Endothelial cell of umbilical vein (primary cell): Measurements from ENCODE around the gene FANCC. TPM values are rescaled to one million over a fixed set of nuclear protein-coding genes. Genes with fewer than 3 reads are reported as not detected.
"Not testable (repeated sequence)": the region's sequence is repeated elsewhere in the genome, so short reads cannot be mapped to it uniquely, and the experiment has no call there.

Experiments
- BruUV-seq: library from RNA; stranded (reverse); fragments of 400-500 nt; replicated peaks from 2 replicates; lab custom pipeline; 2021; lab: Mats Ljungman, UMichigan
- CTCF ChIA-PET: fragments of 300-600, 350-600 bp; sonication (Branson Sonifier 250); formaldehyde crosslinking; loops from one replicate; lab custom pipeline; 2021; ENCODE audit warnings: antibody characterized with exemption, inconsistent platforms; lab: Charles Lee
- POLR2A ChIA-PET: fragments of 300-600, 350-600 bp; sonication (Branson Sonifier 250); formaldehyde crosslinking; loops from one replicate; lab custom pipeline; 2021; ENCODE audit warnings: antibody characterized with exemption, inconsistent platforms; lab: Charles Lee
- DNase-seq: peaks from one replicate; pipeline ENCODE4 v3.0.0-alpha.2; 2011; ENCODE audit warnings: low read depth, low spot score
- FAIRE-seq: peaks from 2 replicates; lab custom pipeline; 2011; peaks lifted over from hg19 to GRCh38; lab: Jason Lieb, UNC
- H2AFZ ChIP-seq: 2 replicates; pipeline ENCODE4 v1.6.0; 2012; ENCODE audit warnings: low read depth, low read length, control low read depth, inconsistent platforms
- H3K27ac ChIP-seq: 2 replicates; pipeline ENCODE4 v1.5.1; 2011; ENCODE audit warnings: low read depth, mild to moderate bottlenecking, control low read depth, low read length, moderate library complexity; ENCODE audit not compliant: insufficient read depth
- H3K27me3 ChIP-seq, 2 experiments: 2 replicates each; pipeline versions ENCODE4 v1.6.0 to v1.6.1; 2011; ENCODE audit warnings: low read length in 2 of 2, mixed read lengths in 1 of 2; ENCODE audit not compliant: control insufficient read depth in 2 of 2, insufficient read depth in 2 of 2
- H3K36me3 ChIP-seq, 2 experiments: 2 replicates in 1 of 2; 3 replicates in 1 of 2; pipeline ENCODE4 v1.5.1; 2011; ENCODE audit warnings: low read length in 2 of 2, mild to moderate bottlenecking in 1 of 2, moderate library complexity in 1 of 2; ENCODE audit not compliant: control insufficient read depth in 2 of 2, insufficient read depth in 2 of 2; ENCODE audit errors: extremely low read depth in 1 of 2
- H3K4me1 ChIP-seq: 3 replicates; pipeline ENCODE4 v1.5.1; 2011; ENCODE audit warnings: mild to moderate bottlenecking, low read length; ENCODE audit not compliant: control insufficient read depth, insufficient read depth; ENCODE audit errors: extremely low read depth
- H3K4me2 ChIP-seq: 2 replicates; pipeline ENCODE4 v1.6.1; 2011; ENCODE audit warnings: low read length, control low read depth, mixed read lengths; ENCODE audit not compliant: insufficient read depth
- H3K4me3 ChIP-seq, 3 experiments: fragments of 200-600 bp in 1 of 3; sonication (generic), shearing (Covaris generic) in 1 of 3; replicated peaks in 1 of 3; 2 replicates each; pipeline ENCODE4 v1.5.1; 2011 to 2016; ENCODE audit warnings: control low read depth in 3 of 3, low read length in 3 of 3, mild to moderate bottlenecking in 2 of 3, inconsistent platforms in 1 of 3, low read depth in 1 of 3, moderate library complexity in 1 of 3; ENCODE audit not compliant: insufficient read depth in 1 of 3
- H3K79me2 ChIP-seq: 2 replicates; pipeline ENCODE4 v1.6.0; 2012; ENCODE audit warnings: low read length, inconsistent platforms; ENCODE audit not compliant: control insufficient read depth, insufficient read depth
- H3K9ac ChIP-seq: replicated peaks from 2 replicates; pipeline ENCODE3; 2011; ENCODE audit warnings: low read length, control low read depth; ENCODE audit not compliant: insufficient read depth; ENCODE audit errors: extremely low read depth
- H3K9me1 ChIP-seq: replicated peaks from 3 replicates; pipeline ENCODE4 v1.6.0; 2011; ENCODE audit warnings: mild to moderate bottlenecking, low read length; ENCODE audit not compliant: control insufficient read depth, insufficient read depth; ENCODE audit errors: extremely low read depth
- H3K9me3 ChIP-seq: replicated peaks from 2 replicates; pipeline ENCODE4 v1.5.1; 2012; ENCODE audit warnings: low read length, inconsistent platforms; ENCODE audit not compliant: control insufficient read depth, insufficient read depth
- H4K20me1 ChIP-seq: replicated peaks from 2 replicates; pipeline ENCODE3; 2011; ENCODE audit warnings: mild to moderate bottlenecking, low read length; ENCODE audit not compliant: control insufficient read depth, insufficient read depth; ENCODE audit errors: extremely low read depth
- CTCF ChIP-seq, 2 donors: IDR thresholded peaks; 1 replicate in 1 of 2; 2 replicates in 1 of 2; pipeline ENCODE4 v1.5.1; 2011; ENCODE audit warnings: low read length in 2 of 2, mild to moderate bottlenecking in 2 of 2, moderate library complexity in 2 of 2, control low read depth in 1 of 2, inconsistent platforms in 1 of 2, low read depth in 1 of 2; ENCODE audit not compliant: insufficient read depth in 1 of 2; ENCODE audit errors: extremely low read depth in 1 of 2
- EZH2 ChIP-seq: IDR thresholded peaks from 2 replicates; pipeline ENCODE4 v1.6.1; 2012; ENCODE audit warnings: borderline replicate concordance, low read depth, mild to moderate bottlenecking, moderate library complexity, low read length, inconsistent platforms; ENCODE audit not compliant: severe bottlenecking
- FOS ChIP-seq: IDR thresholded peaks from 2 replicates; pipeline ENCODE4 v1.6.1; 2011; ENCODE audit warnings: mild to moderate bottlenecking, low read length, moderate library complexity, borderline replicate concordance; ENCODE audit not compliant: insufficient read depth
- GATA2 ChIP-seq: IDR thresholded peaks from 2 replicates; pipeline ENCODE4 v1.7.0; 2011; ENCODE audit warnings: low read depth, mild to moderate bottlenecking, moderate library complexity, mixed read lengths, low read length; ENCODE audit not compliant: insufficient read length, insufficient read depth
- JUN ChIP-seq: IDR thresholded peaks from 2 replicates; pipeline ENCODE4 v1.6.1; 2011; ENCODE audit warnings: borderline replicate concordance, low read depth; ENCODE audit not compliant: insufficient read length, insufficient read depth
- MAX ChIP-seq: IDR thresholded peaks from 2 replicates; pipeline ENCODE4 v1.6.1; 2011; ENCODE audit not compliant: insufficient read depth, insufficient read length
- MYC ChIP-seq: IDR thresholded peaks from one replicate; pipeline ENCODE4 v1.6.1; 2011; ENCODE audit warnings: mild to moderate bottlenecking, low read depth, low read length
- POLR2A ChIP-seq: IDR thresholded peaks from 2 replicates; pipeline ENCODE4 v1.6.1; 2012; ENCODE audit warnings: low read depth, mild to moderate bottlenecking, control low read depth, low read length
- POLR2AphosphoS5 ChIP-seq: IDR thresholded peaks from 2 replicates; pipeline ENCODE4 v1.6.1; 2012; ENCODE audit warnings: low read depth, mild to moderate bottlenecking, control low read depth, low read length, moderate library complexity; ENCODE audit not compliant: insufficient read depth
- dilution Hi-C: fragments of 300-500 bp; cut with MboI; formaldehyde crosslinking; loops from one replicate; pipeline ENCODE4 v1.15.0; 2019; ENCODE audit warnings: low sequenced_read_pairs; ENCODE audit not compliant: extremely low pct_ligation_motif_present
- intact Hi-C: fragments of 100-400 bp; cut with micrococcal nuclease; formaldehyde crosslinking; loops from one replicate; pipeline ENCODE4 v1.10.0; 2022
- polyA plus RNA-seq, 4 experiments: library from polyadenylated mRNA; depleted of rRNA in 3 of 4; stranded (reverse) in 3 of 4; unstranded in 1 of 4; fragments of >200 nt; gene quantifications; 2 replicates each; pipeline versions ENCODE4 v1.2.1 to v1.2.3, GENCODE V29; 2011 to 2012; ENCODE audit warnings: missing spikeins in 1 of 4
- total RNA-seq: library from RNA; stranded (reverse); gene quantifications from 2 replicates; pipeline ENCODE4 v1.2.3, GENCODE V29; 2021

FANCC gene
- total and polyA plus RNA-seq, 2 donors (not counting 3 experiments of a cell fraction or from before 2014, with no cell fraction given), result 5.7 to 13.1 TPM

GRCh38 chr9:95330720-95331404 lies 13.4 kb upstream of the FANCC start:
- POLR2A ChIA-PET, result no interaction called here
- dilution Hi-C loops (no loop called here), intact Hi-C loops (no loop called here)
- no peak overlapping the region for H3K9ac ChIP-seq
- no peak overlapping the region for H2AFZ ChIP-seq
- H3K79me2 ChIP-seq, result no peaks in the 10 kb centered on the region
- DNase-seq, result no peak
- no peaks in the 10 kb centered on the region for H3K27me3 ChIP-seq
- H3K4me3 ChIP-seq, result no peak overlapping the region
- H3K4me1 ChIP-seq, result no peaks in the 10 kb centered on the region
- H3K9me3 ChIP-seq, result no peaks in the 10 kb centered on the region
- no TSS peak for BruUV-seq
- no peaks in the 10 kb centered on the region for H4K20me1 ChIP-seq
- no peak for FAIRE-seq
- CTCF ChIA-PET, result no interaction called here
- TF ChIP-seq POLR2AphosphoS5, result no peak
- TF ChIP-seq POLR2A, result no peak
- TF ChIP-seq MYC, result no peak
- TF ChIP-seq GATA2, result no peak
- TF ChIP-seq FOS, result no peak
- TF ChIP-seq MAX, result no peak
- TF ChIP-seq JUN, result no peak
- no peak for TF ChIP-seq EZH2
- no peak for TF ChIP-seq CTCF (IDR thresholded peaks at IDR 0.05; ENCODE audit: extremely low read depth in 1 of 2, insufficient read depth in 1 of 2, low read depth in 1 of 2, low read length in 2 of 2)
- no peak overlapping the region for H3K27ac ChIP-seq
- H3K36me3 ChIP-seq, result no peaks in the 10 kb centered on the region
- H3K4me2 ChIP-seq, result no peak overlapping the region
- no peaks in the 10 kb centered on the region for H3K9me1 ChIP-seq

GRCh38 chr9:95329061-95329460 lies 11.6 kb upstream of the FANCC start:
- dilution Hi-C loops, CTCF ChIA-PET, H3K4me1 ChIP-seq, H3K27ac ChIP-seq, FAIRE-seq, H4K20me1 ChIP-seq, H3K36me3 ChIP-seq, H3K9ac ChIP-seq, BruUV-seq, POLR2A ChIA-PET, H3K4me2 ChIP-seq, intact Hi-C loops, H3K79me2 ChIP-seq, DNase-seq, H3K27me3 ChIP-seq, H2AFZ ChIP-seq, H3K9me3 ChIP-seq, H3K4me3 ChIP-seq, H3K9me1 ChIP-seq: not testable (repeated sequence)
